HepG2 (cell line): Measurements from ENCODE around the gene LDB2.

Experiments used
- BCLAF1 ChIP-seq: fragments of 450-650 bp; IDR thresholded peaks from 2 replicates; pipeline ENCODE4 v1.6.1; 2017; ENCODE audit warnings: mild to moderate bottlenecking
- CREB1 ChIP-seq, 2 experiments: fragments of 450-650 bp in 1 of 2; IDR thresholded peaks; 2 replicates each; pipeline ENCODE4 v1.6.1; 2016 to 2017; ENCODE audit warnings: control low read depth in 1 of 2, mild to moderate bottlenecking in 1 of 2, missing compliant biosample characterization in 1 of 2, missing genetic modification characterization in 1 of 2
- JUN ChIP-seq: sonication (generic); formaldehyde crosslinking; IDR thresholded peaks from 2 replicates; pipeline ENCODE4 v1.4.0; 2020; ENCODE audit warnings: mild to moderate bottlenecking, missing genetic modification reagents
- NCOA2 ChIP-seq: sonication (generic); formaldehyde crosslinking; IDR thresholded peaks from 2 replicates; pipeline ENCODE4 v1.8.0; 2022; ENCODE audit warnings: inconsistent platforms
- TCF7L2 ChIP-seq: IDR thresholded peaks from 2 replicates; pipeline ENCODE4 v1.6.1; 2011; ENCODE audit warnings: mild to moderate bottlenecking, low read depth, low read length, moderate library complexity
- YY1 ChIP-seq: IDR thresholded peaks from 2 replicates; pipeline ENCODE4 v1.6.1; 2011; ENCODE audit warnings: low read length, low read depth, moderate library complexity, mild to moderate bottlenecking; ENCODE audit not compliant: insufficient read depth, insufficient replicate concordance
- ZBTB49 ChIP-seq: sonication (generic); formaldehyde crosslinking; IDR thresholded peaks from 2 replicates; pipeline ENCODE4 v1.4.0; 2020; ENCODE audit warnings: missing genetic modification reagents, borderline replicate concordance
- ZNF784 ChIP-seq: sonication (generic); formaldehyde crosslinking; IDR thresholded peaks from 2 replicates; pipeline ENCODE4 v1.5.1; 2020; ENCODE audit warnings: missing genetic modification reagents, mild to moderate bottlenecking, borderline replicate concordance
- TF ChIP-seq, protein P1 (sequence below): sonication (generic); formaldehyde crosslinking; IDR thresholded peaks from 2 replicates; pipeline ENCODE4 v1.9.0; 2021; ENCODE audit warnings: missing genetic modification reagents, borderline replicate concordance
- TF ChIP-seq, protein P2 (sequence below): sonication (generic); formaldehyde crosslinking; IDR thresholded peaks from 2 replicates; pipeline ENCODE4 v1.5.0; 2020; ENCODE audit warnings: mild to moderate bottlenecking, missing genetic modification reagents, moderate library complexity

GRCh38 chr4:16692524-16692923, 205.9 kb downstream of the LDB2 start:
- no peak for TF ChIP-seq BCLAF1
- no peak for TF ChIP-seq ZBTB49 (CRISPR knock-in tag)
- TF ChIP-seq NCOA2 (CRISPR knock-in tag) = no peak
- no peak for TF ChIP-seq YY1
- no peak for TF ChIP-seq ZNF784
- TF ChIP-seq TCF7L2 = no peak
- TF ChIP-seq, protein P1, sequence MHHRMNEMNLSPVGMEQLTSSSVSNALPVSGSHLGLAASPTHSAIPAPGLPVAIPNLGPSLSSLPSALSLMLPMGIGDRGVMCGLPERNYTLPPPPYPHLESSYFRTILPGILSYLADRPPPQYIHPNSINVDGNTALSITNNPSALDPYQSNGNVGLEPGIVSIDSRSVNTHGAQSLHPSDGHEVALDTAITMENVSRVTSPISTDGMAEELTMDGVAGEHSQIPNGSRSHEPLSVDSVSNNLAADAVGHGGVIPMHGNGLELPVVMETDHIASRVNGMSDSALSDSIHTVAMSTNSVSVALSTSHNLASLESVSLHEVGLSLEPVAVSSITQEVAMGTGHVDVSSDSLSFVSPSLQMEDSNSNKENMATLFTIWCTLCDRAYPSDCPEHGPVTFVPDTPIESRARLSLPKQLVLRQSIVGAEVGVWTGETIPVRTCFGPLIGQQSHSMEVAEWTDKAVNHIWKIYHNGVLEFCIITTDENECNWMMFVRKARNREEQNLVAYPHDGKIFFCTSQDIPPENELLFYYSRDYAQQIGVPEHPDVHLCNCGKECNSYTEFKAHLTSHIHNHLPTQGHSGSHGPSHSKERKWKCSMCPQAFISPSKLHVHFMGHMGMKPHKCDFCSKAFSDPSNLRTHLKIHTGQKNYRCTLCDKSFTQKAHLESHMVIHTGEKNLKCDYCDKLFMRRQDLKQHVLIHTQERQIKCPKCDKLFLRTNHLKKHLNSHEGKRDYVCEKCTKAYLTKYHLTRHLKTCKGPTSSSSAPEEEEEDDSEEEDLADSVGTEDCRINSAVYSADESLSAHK (CRISPR knock-in tag) = no peak
- TF ChIP-seq CREB1 (IDR thresholded peaks at IDR 0.05) = no peak
- TF ChIP-seq CREB1 (CRISPR knock-in tag; IDR thresholded peaks at IDR 0.05) = no peak
- TF ChIP-seq, protein P2, sequence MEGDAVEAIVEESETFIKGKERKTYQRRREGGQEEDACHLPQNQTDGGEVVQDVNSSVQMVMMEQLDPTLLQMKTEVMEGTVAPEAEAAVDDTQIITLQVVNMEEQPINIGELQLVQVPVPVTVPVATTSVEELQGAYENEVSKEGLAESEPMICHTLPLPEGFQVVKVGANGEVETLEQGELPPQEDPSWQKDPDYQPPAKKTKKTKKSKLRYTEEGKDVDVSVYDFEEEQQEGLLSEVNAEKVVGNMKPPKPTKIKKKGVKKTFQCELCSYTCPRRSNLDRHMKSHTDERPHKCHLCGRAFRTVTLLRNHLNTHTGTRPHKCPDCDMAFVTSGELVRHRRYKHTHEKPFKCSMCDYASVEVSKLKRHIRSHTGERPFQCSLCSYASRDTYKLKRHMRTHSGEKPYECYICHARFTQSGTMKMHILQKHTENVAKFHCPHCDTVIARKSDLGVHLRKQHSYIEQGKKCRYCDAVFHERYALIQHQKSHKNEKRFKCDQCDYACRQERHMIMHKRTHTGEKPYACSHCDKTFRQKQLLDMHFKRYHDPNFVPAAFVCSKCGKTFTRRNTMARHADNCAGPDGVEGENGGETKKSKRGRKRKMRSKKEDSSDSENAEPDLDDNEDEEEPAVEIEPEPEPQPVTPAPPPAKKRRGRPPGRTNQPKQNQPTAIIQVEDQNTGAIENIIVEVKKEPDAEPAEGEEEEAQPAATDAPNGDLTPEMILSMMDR (CRISPR knock-in tag) = no peak
- TF ChIP-seq JUN (CRISPR knock-in tag) = no peak
